ENCODE measurements around the gene KMT2E.

GRCh38 chr7:104983578-104984539, 30.1 kb upstream of the KMT2E start:
- TF ChIP-seq CTCF (IDR thresholded peaks at IDR 0.05) (peak; percentile 21 to 84 (median 69)), POLR2A (IDR thresholded peaks at IDR 0.05) (peak; percentile 75 to 92 (median 90))
